Cardiac muscle cell (in vitro differentiated cells and primary cell): ENCODE measurements around the gene KANTR. TPM values are rescaled to one million over a fixed set of nuclear protein-coding genes. Genes with fewer than 3 reads are reported as not detected.

Experiments used
- DNase-seq, 2 donors: peaks; one replicate each; pipeline versions ENCODE4 v3.0.0 to v3.0.0-alpha.2; 2010 to 2017; ENCODE audit warnings: low read depth in 1 of 2, low spot score in 1 of 2
- H3K27ac ChIP-seq: fragments of 200-600 bp; sonication (generic); 2 replicates; pipeline ENCODE4 v1.5.1; 2016
- H3K27me3 ChIP-seq: fragments of 200-600 bp; sonication (generic); 2 replicates; pipeline ENCODE4 v1.6.0; 2016; ENCODE audit warnings: control low read depth
- H3K36me3 ChIP-seq: fragments of 200-600 bp; sonication (generic); 2 replicates; pipeline ENCODE4 v1.5.1; 2016; ENCODE audit warnings: control low read depth
- H3K4me1 ChIP-seq: fragments of 200-600 bp; sonication (generic); 2 replicates; pipeline ENCODE4 v1.8.1; 2017; ENCODE audit warnings: low read depth, mild to moderate bottlenecking, mixed run types
- H3K4me3 ChIP-seq: fragments of 200-600 bp; sonication (generic); 2 replicates; pipeline ENCODE4 v1.5.1; 2016; ENCODE audit warnings: mild to moderate bottlenecking
- H3K9me3 ChIP-seq: fragments of 200-600 bp; sonication (generic); 2 replicates; pipeline ENCODE4 v1.5.1; 2017; ENCODE audit warnings: low read depth, mild to moderate bottlenecking, control low read depth
- CTCF ChIP-seq: IDR thresholded peaks from 2 replicates; pipeline ENCODE4 v1.5.1; 2012; ENCODE audit warnings: low read depth, mild to moderate bottlenecking, low read length
- polyA plus RNA-seq: library from polyadenylated mRNA; unstranded; fragments of >200 nt; fragmentation: Nextera tagmentation; extraction: Ambion mirVana; gene quantifications from 2 replicates; pipeline ENCODE4 v1.2.1, GENCODE V29; 2016
- total RNA-seq: library from RNA; depleted of rRNA; stranded (reverse); fragments of >200 nt; gene quantifications from 2 replicates; pipeline ENCODE4 v1.2.3, GENCODE V29; 2016

KANTR gene
- total and polyA plus RNA-seq, 2 experiments from 2014 or later, result 10.5 to 17.0 TPM

GRCh38 chrX:53087388-53087831, 6.5 kb upstream of the KANTR start:
- Histone ChIP-seq H3K36me3 (peaks cover 10% of the 10 kb centered on the region), H3K27ac (no peak overlapping the region), H3K9me3 (no peaks in the 10 kb centered on the region), H3K27me3 (no peaks in the 10 kb centered on the region), H3K4me3 (no peak overlapping the region), H3K4me1 (no peaks in the 10 kb centered on the region)
- DNase-seq, result no peak
- TF ChIP-seq CTCF, result no peak

- peak overlapping the region; percentile 74 for H3K27ac ChIP-seq
- no peaks in the 10 kb centered on the region for H3K9me3 ChIP-seq
- H3K4me1 ChIP-seq, result no peaks in the 10 kb centered on the region
- H3K27me3 ChIP-seq, result no peaks in the 10 kb centered on the region
- no peak for TF ChIP-seq CTCF
- H3K36me3 ChIP-seq, result peaks cover 10% of the 10 kb centered on the region
- peak; percentile 84 to 90 for DNase-seq
- H3K4me3 ChIP-seq, result peak overlapping the region; percentile 54
These were observed 5.6 kb upstream of the KANTR start for GRCh38 chrX:53088136-53088974.

DNA sequence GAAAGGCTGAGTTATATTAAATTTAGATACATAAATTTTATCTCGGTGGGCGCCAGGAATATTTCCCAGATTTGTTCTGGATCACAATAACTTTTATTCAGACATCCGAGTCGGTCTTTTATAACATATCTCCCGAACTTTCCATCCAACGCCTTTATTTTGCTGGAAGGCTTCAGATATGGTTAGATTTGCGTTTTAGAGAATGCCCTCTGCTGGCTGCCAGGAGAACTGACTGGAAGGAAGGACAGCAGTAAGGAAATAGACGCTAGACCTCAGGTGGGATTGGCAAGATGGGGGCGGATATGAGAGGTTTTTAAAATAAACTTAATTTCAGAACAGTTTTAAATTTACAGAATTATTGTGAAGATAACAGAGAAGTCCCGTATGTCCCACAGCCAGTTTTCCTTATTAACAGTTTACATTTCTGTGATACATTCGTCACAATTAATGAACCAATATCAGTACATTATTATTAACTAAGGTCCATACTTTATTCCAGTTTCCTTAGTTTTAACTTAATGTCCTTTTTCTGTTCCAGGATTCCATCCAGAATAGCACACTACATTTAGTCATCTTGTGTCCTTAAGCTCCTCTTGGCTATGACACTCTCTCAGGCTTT, 4.6 kb upstream of the KANTR start:
- H3K27me3 ChIP-seq, result no peaks in the 10 kb centered on the region
- H3K9me3 ChIP-seq, result no peaks in the 10 kb centered on the region
- DNase-seq, result peak; percentile 51 to 76
- H3K36me3 ChIP-seq, result peaks cover 10% of the 10 kb centered on the region
- H3K27ac ChIP-seq, result peak overlapping the region; percentile 74
- H3K4me3 ChIP-seq, result peak overlapping the region; percentile 54
- no peaks in the 10 kb centered on the region for H3K4me1 ChIP-seq
- TF ChIP-seq CTCF, result peak; percentile 71

DNA sequence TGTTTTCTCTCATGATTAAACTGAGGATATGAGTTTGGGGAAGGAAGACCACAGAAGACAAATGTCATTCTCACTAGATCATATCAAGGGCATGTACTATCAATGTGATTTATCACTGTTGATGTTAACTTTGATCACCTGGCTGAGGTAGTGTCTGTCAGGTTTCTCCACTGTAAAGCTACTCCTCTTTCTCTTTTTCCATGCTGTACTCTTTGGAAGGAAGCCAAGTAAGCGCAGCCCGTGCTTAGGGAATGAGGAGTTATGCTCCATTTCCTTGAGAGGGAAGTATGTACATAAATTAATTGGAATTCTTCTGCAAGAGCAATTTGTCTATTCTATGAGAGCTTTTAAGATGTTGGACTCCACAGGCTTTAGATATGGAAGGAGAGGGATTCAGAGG, 4.0 kb upstream of the KANTR start:
- H3K36me3 ChIP-seq, result peaks cover 7% of the 10 kb centered on the region
- H3K4me1 ChIP-seq, result no peaks in the 10 kb centered on the region
- no peak overlapping the region for H3K27ac ChIP-seq
- H3K9me3 ChIP-seq, result no peaks in the 10 kb centered on the region
- TF ChIP-seq CTCF, result no peak
- no peak overlapping the region for H3K4me3 ChIP-seq
- H3K27me3 ChIP-seq, result no peaks in the 10 kb centered on the region
- no peak for DNase-seq

DNA sequence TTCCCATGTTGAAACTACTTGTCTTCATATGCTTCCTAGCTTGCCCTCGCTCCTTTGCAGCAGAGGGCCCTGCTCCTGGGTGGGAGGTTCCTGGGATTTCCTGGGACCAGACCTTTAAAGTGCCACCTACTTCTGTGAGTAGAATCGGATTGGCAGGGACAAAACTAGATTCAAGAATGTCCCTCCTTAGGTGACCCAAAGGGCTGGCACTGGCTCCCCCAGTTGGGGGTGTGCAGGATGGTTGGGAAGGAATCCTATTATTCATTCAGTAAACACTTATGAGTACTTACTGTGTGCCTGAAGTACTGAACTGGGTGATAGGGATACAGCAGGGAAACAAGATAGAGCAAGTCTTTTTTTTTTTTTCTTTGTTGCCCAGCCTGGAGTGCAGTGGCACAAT, 2.6 kb upstream of the KANTR start:
- DNase-seq, result no peak
- H3K27me3 ChIP-seq, result no peaks in the 10 kb centered on the region
- H3K4me1 ChIP-seq, result no peaks in the 10 kb centered on the region
- no peak for TF ChIP-seq CTCF
- no peak overlapping the region for H3K4me3 ChIP-seq
- no peaks in the 10 kb centered on the region for H3K9me3 ChIP-seq
- H3K27ac ChIP-seq, result no peak overlapping the region
- H3K36me3 ChIP-seq, result peaks cover 3% of the 10 kb centered on the region
